H1 (cell line): Measurements from ENCODE around the gene GPC4. TPM values are rescaled to one million over a fixed set of nuclear protein-coding genes. Genes with fewer than 3 reads are reported as not detected.

Experiments
- CTCF ChIA-PET: fragments of 300-600 bp; sonication (Branson Sonifier 250); formaldehyde crosslinking; loops from one replicate; lab custom pipeline; 2021; ENCODE audit not compliant: partially characterized antibody; lab: Charles Lee
- POLR2A ChIA-PET: fragments of 300-600 bp; sonication (Branson Sonifier 250); formaldehyde crosslinking; loops from one replicate; lab custom pipeline; 2021; ENCODE audit warnings: inconsistent platforms; ENCODE audit not compliant: partially characterized antibody; lab: Charles Lee
- DNase-seq, 2 experiments: peaks; one replicate each; pipeline versions ENCODE4 v3.0.0 to v3.0.0-alpha.2; 2010 to 2022; ENCODE audit warnings: low spot score in 2 of 2, low read depth in 1 of 2, mixed read lengths in 1 of 2
- FAIRE-seq: peaks from 2 replicates; lab custom pipeline; 2011; peaks lifted over from hg19 to GRCh38; lab: Jason Lieb, UNC
- H2AFZ ChIP-seq: 2 replicates; pipeline ENCODE4 v1.8.1; 2012; ENCODE audit warnings: low read length, inconsistent platforms
- H2AK5ac ChIP-seq: 2 replicates; pipeline ENCODE4 v1.6.1; 2013; ENCODE audit warnings: low read depth, low read length
- H2BK120ac ChIP-seq: replicated peaks from 2 replicates; pipeline ENCODE3; 2013; ENCODE audit warnings: low read depth, low read length, inconsistent platforms
- H2BK12ac ChIP-seq: 2 replicates; pipeline ENCODE4 v1.6.1; 2013; ENCODE audit warnings: low read depth, low read length
- H2BK15ac ChIP-seq: 2 replicates; pipeline ENCODE4 v1.6.1; 2013; ENCODE audit warnings: low read length
- H2BK20ac ChIP-seq: 2 replicates; pipeline ENCODE4 v1.6.1; 2013; ENCODE audit warnings: low read length
- H2BK5ac ChIP-seq: 2 replicates; pipeline ENCODE4 v1.6.1; 2013; ENCODE audit warnings: low read depth, low read length
- H3K14ac ChIP-seq: 2 replicates; pipeline ENCODE4 v1.6.1; 2013; ENCODE audit warnings: inconsistent platforms; ENCODE audit not compliant: insufficient read length
- H3K18ac ChIP-seq: 2 replicates; pipeline ENCODE4 v1.6.1; 2013; ENCODE audit warnings: low read length; ENCODE audit errors: extremely low read depth
- H3K23ac ChIP-seq: 2 replicates; pipeline ENCODE4 v1.6.1; 2013; ENCODE audit warnings: inconsistent platforms; ENCODE audit not compliant: insufficient read length
- H3K23me2 ChIP-seq: 2 replicates; pipeline ENCODE4 v1.6.1; 2013; ENCODE audit warnings: low read depth, low read length
- H3K27ac ChIP-seq: 2 replicates; pipeline ENCODE4 v1.6.1; 2011; ENCODE audit warnings: low read depth, low read length, inconsistent platforms
- H3K27me3 ChIP-seq, 4 experiments: replicated peaks in 1 of 4; 1 replicate in 1 of 4; 2 replicates in 3 of 4; pipeline versions ENCODE4 v1.6.1 to v1.8.1; 2011 to 2013; ENCODE audit warnings: low read length in 3 of 4, mild to moderate bottlenecking in 3 of 4, inconsistent platforms in 2 of 4, mixed read lengths in 2 of 4, moderate library complexity in 1 of 4; ENCODE audit not compliant: control insufficient read depth in 3 of 4, insufficient read depth in 3 of 4; ENCODE audit errors: extremely low read depth in 1 of 4
- H3K36me3 ChIP-seq, 4 experiments: 2 replicates each; pipeline versions ENCODE4 v1.6.1 to v1.8.1; 2011 to 2013; ENCODE audit warnings: mild to moderate bottlenecking in 4 of 4, low read length in 3 of 4, moderate library complexity in 2 of 4, control low read depth in 1 of 4, inconsistent platforms in 1 of 4; ENCODE audit not compliant: insufficient read depth in 4 of 4, control insufficient read depth in 2 of 4
- H3K4ac ChIP-seq: replicated peaks from 2 replicates; pipeline ENCODE3; 2013; ENCODE audit warnings: low read length, low read depth, mixed read lengths, inconsistent platforms; ENCODE audit not compliant: insufficient read length
- H3K4me1 ChIP-seq, 4 experiments: replicated peaks in 1 of 4; 1 replicate in 1 of 4; 2 replicates in 3 of 4; pipeline versions ENCODE4 v1.6.1 to v1.8.1; 2011 to 2013; ENCODE audit warnings: low read length in 3 of 4, inconsistent platforms in 2 of 4, mixed read lengths in 1 of 4; ENCODE audit not compliant: insufficient read depth in 4 of 4, control insufficient read depth in 3 of 4
- H3K4me2 ChIP-seq, 2 experiments: 2 replicates each; pipeline versions ENCODE4 v1.6.1 to v1.8.1; 2011 to 2013; ENCODE audit warnings: low read depth in 2 of 2, low read length in 2 of 2, control low read depth in 1 of 2, inconsistent platforms in 1 of 2, mild to moderate bottlenecking in 1 of 2; ENCODE audit not compliant: insufficient read depth in 1 of 2
- H3K4me3 ChIP-seq, 4 experiments: fragments of 200-600, 300-600 bp in 1 of 4; sonication (generic), shearing (Covaris generic), sonication (Bioruptor Twin) in 1 of 4; 2 replicates each; pipeline versions ENCODE4 v1.5.1 to v1.8.1; 2011 to 2016; ENCODE audit warnings: low read length in 4 of 4, low read depth in 3 of 4, control low read depth in 2 of 4, inconsistent platforms in 2 of 4, mild to moderate bottlenecking in 2 of 4, mixed read lengths in 1 of 4, moderate library complexity in 1 of 4; ENCODE audit not compliant: insufficient read depth in 2 of 4; ENCODE audit errors: extremely low read depth in 1 of 4
- H3K56ac ChIP-seq: replicated peaks from 2 replicates; pipeline ENCODE3; 2013; ENCODE audit warnings: low read depth, mild to moderate bottlenecking, mixed read lengths, low read length, inconsistent platforms; ENCODE audit not compliant: insufficient read length
- H3K79me1 ChIP-seq: 2 replicates; pipeline ENCODE4 v1.6.1; 2013; ENCODE audit warnings: low read depth, low read length, control low read depth
- H3K79me2 ChIP-seq, 2 experiments: 2 replicates each; pipeline versions ENCODE4 v1.6.1 to v1.8.1; 2012 to 2013; ENCODE audit warnings: low read length in 2 of 2, mild to moderate bottlenecking in 2 of 2, inconsistent platforms in 1 of 2; ENCODE audit not compliant: insufficient read depth in 2 of 2, control insufficient read depth in 1 of 2
- H3K9ac ChIP-seq, 4 experiments: replicated peaks in 1 of 4; 1 replicate in 1 of 4; 2 replicates in 3 of 4; pipeline versions ENCODE4 v1.6.1 to v1.8.1; 2011 to 2013; ENCODE audit warnings: low read depth in 3 of 4, low read length in 3 of 4, control low read depth in 2 of 4, mild to moderate bottlenecking in 2 of 4, moderate library complexity in 2 of 4, inconsistent platforms in 1 of 4; ENCODE audit errors: extremely low read depth in 1 of 4
- H3K9me3 ChIP-seq, 2 experiments: 2 replicates each; pipeline versions ENCODE4 v1.6.1 to v1.8.1; 2012 to 2013; ENCODE audit warnings: mild to moderate bottlenecking in 2 of 2, moderate library complexity in 2 of 2, control low read depth in 1 of 2, inconsistent platforms in 1 of 2, low read depth in 1 of 2, low read length in 1 of 2, mixed read lengths in 1 of 2; ENCODE audit not compliant: insufficient read depth in 2 of 2
- H4K20me1 ChIP-seq, 2 experiments: replicated peaks in 1 of 2; 2 replicates each; pipeline versions ENCODE3 to v1.8.1; 2011 to 2013; ENCODE audit warnings: inconsistent platforms in 2 of 2, low read length in 2 of 2, mild to moderate bottlenecking in 1 of 2; ENCODE audit not compliant: insufficient read depth in 2 of 2, control insufficient read depth in 1 of 2
- H4K5ac ChIP-seq: 2 replicates; pipeline ENCODE4 v1.6.1; 2013; ENCODE audit warnings: low read length, low read depth, mixed read lengths, inconsistent platforms; ENCODE audit not compliant: insufficient read length
- H4K8ac ChIP-seq: 2 replicates; pipeline ENCODE4 v1.8.0; 2013; ENCODE audit warnings: mild to moderate bottlenecking, moderate library complexity, low read length, inconsistent platforms; ENCODE audit not compliant: insufficient read depth; ENCODE audit errors: extremely low read depth
- H4K91ac ChIP-seq: replicated peaks from 2 replicates; pipeline ENCODE3; 2013; ENCODE audit warnings: low read length, mixed read lengths, inconsistent platforms; ENCODE audit not compliant: insufficient read length
- CEBPB ChIP-seq: IDR thresholded peaks from 2 replicates; pipeline ENCODE4 v1.6.1; 2012; ENCODE audit warnings: low read depth, low read length
- JUND ChIP-seq: IDR thresholded peaks from 2 replicates; pipeline ENCODE4 v1.6.1; 2011; ENCODE audit warnings: mild to moderate bottlenecking, improper control_type of control experiment, low read length
- KDM5A ChIP-seq: fragments of 200-600 bp; IDR thresholded peaks from 2 replicates; pipeline ENCODE4 v1.7.1; 2012; ENCODE audit warnings: mild to moderate bottlenecking, low read length, inconsistent platforms, mixed read lengths
- MAFK ChIP-seq: IDR thresholded peaks from 2 replicates; pipeline ENCODE4 v1.6.1; 2012; ENCODE audit warnings: low read depth, mild to moderate bottlenecking, improper control_type of control experiment, low read length
- SIN3A ChIP-seq, 2 experiments: IDR thresholded peaks in 1 of 2; conservative IDR thresholded peaks in 1 of 2; 2 replicates each; pipeline ENCODE4 v1.6.1; 2011 to 2012; ENCODE audit warnings: low read length in 2 of 2, improper control_type of control experiment in 1 of 2, low read depth in 1 of 2, mild to moderate bottlenecking in 1 of 2
- WGBS, 2 experiments: shearing (Covaris generic) in 1 of 2; methylation state at CpG; one replicate each; pipeline versions ENCODE4 v1.1.6 to v1.1.7; 2013 to 2015; ENCODE audit warnings: low lambda C conversion rate in 2 of 2, mixed read lengths in 2 of 2, inconsistent platforms in 1 of 2, low coverage in 1 of 2, missing lambda C conversion rate in 1 of 2; ENCODE audit not compliant: insufficient replicate concordance in 2 of 2, insufficient coverage in 1 of 2, insufficient read length in 1 of 2; ENCODE audit errors: extremely low coverage in 1 of 2, missing lambda C conversion rate in 1 of 2; 5-methylcytosine and 5-hydroxymethylcytosine counted together
- polyA plus RNA-seq, 7 experiments: library from polyadenylated mRNA; depleted of rRNA in 3 of 7; stranded (reverse) in 5 of 7; unstranded in 2 of 7; fragments of >200 nt in 5 of 7; fragments of 200-250 nt in 2 of 7; gene quantifications; 1 replicate in 5 of 7; 2 replicates in 1 of 7; 4 replicates in 1 of 7; pipeline versions ENCODE4 v1.2.1 to v1.2.3, GENCODE V29; 2011 to 2013; ENCODE audit warnings: missing spikeins in 2 of 7, mixed read lengths in 2 of 7
- total RNA-seq: library from RNA; stranded (reverse); fragmentation: NEBNext Ultra II Directional; extraction: Animal tissue kit (Norgen Biotek cat#: 25700); gene quantifications from 2 replicates; pipeline ENCODE4 v1.2.1, GENCODE V29; 2021
- TF ChIP-seq, protein P1 (sequence below): IDR thresholded peaks from 2 replicates; pipeline ENCODE4 v1.6.1; 2012; ENCODE audit warnings: low read length, inconsistent platforms

The GPC4 gene
- total and polyA plus RNA-seq, 2 of the 8 experiments (the other 6 are each of a cell fraction or from before 2014, with no cell fraction given): 46.8 to 230 TPM

DNA sequence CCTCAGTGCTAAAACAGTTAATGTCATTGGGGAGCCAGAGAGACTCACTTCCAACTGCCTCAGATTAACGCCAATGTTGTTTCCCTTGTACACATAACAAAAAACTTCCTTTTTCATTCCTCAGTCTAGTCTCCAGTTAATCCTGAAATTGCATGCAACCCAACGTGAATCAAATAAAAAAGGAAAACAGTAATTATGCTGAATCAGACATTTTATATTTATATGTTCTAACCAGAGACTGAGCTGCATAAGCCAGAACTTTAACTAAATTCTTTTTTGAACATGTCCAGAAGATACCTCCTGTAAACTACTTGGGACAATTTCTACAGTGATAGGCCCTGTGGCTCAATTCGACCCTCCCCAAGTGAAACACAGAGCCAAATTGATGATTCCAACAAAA is 4.7 kb downstream of the GPC4 start:
- H3K27me3 ChIP-seq: no peaks in the 10 kb centered on the region
- H2BK20ac ChIP-seq: no peak overlapping the region
- H4K5ac ChIP-seq: no peak overlapping the region
- H3K4ac ChIP-seq: no peak overlapping the region
- H2BK120ac ChIP-seq: no peak overlapping the region
- H3K79me1 ChIP-seq: peaks cover 7% of the 10 kb centered on the region; the same call in 1 of the 2 replicates
- peaks cover 2 to 47% (median 13%) of the 10 kb centered on the region in 4 experiments; a peak in 7 of 8 replicates for H3K36me3 ChIP-seq
- H3K9me3 ChIP-seq: no peaks in the 10 kb centered on the region
- H3K79me2 ChIP-seq: peaks cover 38 to 92% of the 10 kb centered on the region in 2 experiments
- no peak overlapping the region for H4K8ac ChIP-seq
- H3K4me2 ChIP-seq: peak overlapping the region; percentile 71 to 75; a peak in 3 of 4 replicates
- H3K23me2 ChIP-seq: peaks cover 2% of the 10 kb centered on the region; the same call in 1 of the 2 replicates
- H2AFZ ChIP-seq: no peak overlapping the region
- no peak overlapping the region for H4K91ac ChIP-seq
- no peak overlapping the region for H3K9ac ChIP-seq
- H2BK5ac ChIP-seq: no peak overlapping the region
- 64% methylated on average over 3 of the region's 3 CpGs; no CpG with 5 or more reads in 1 of the 2 experiments for whole genome bisulfite sequencing, 2 experiments
- H3K56ac ChIP-seq: no peak overlapping the region
- CTCF ChIA-PET: interaction anchor here (0.7 kb wide), 1 partner anchor 157 kb away, joined by 3 read pairs; no protein-coding TSS in a partner anchor
- FAIRE-seq (peak; percentile 95), DNase-seq (no peak)
- H4K20me1 ChIP-seq: peaks cover 17 to 27% of the 10 kb centered on the region in 2 experiments
- no peak overlapping the region for H3K23ac ChIP-seq
- H3K4me3 ChIP-seq: peak overlapping the region in 1 of 4 experiments; percentile 97; a peak in 2 of 8 replicates
- H2AK5ac ChIP-seq: no peak overlapping the region
- TF ChIP-seq JUND (no peak), MAFK (no peak; the same call in 1 of the 2 replicates), CEBPB (no peak), KDM5A (no peak), SIN3A (conservative IDR thresholded peaks at IDR 0.05 in 1 of 2, IDR thresholded peaks at IDR 0.05 in 1 of 2; ENCODE audit: low read depth in 1 of 2, low read length in 2 of 2) (no peak)
- TF ChIP-seq, protein P1, sequence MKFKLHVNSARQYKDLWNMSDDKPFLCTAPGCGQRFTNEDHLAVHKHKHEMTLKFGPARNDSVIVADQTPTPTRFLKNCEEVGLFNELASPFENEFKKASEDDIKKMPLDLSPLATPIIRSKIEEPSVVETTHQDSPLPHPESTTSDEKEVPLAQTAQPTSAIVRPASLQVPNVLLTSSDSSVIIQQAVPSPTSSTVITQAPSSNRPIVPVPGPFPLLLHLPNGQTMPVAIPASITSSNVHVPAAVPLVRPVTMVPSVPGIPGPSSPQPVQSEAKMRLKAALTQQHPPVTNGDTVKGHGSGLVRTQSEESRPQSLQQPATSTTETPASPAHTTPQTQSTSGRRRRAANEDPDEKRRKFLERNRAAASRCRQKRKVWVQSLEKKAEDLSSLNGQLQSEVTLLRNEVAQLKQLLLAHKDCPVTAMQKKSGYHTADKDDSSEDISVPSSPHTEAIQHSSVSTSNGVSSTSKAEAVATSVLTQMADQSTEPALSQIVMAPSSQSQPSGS: no peak
- H3K14ac ChIP-seq: no peak overlapping the region
- POLR2A ChIA-PET: no interaction called here
- H2BK12ac ChIP-seq: no peak overlapping the region
- no peak overlapping the region for H3K27ac ChIP-seq
- H3K18ac ChIP-seq: no peak overlapping the region
- H2BK15ac ChIP-seq: no peak overlapping the region
- peaks cover 0 to 11% (median 5%) of the 10 kb centered on the region in 4 experiments; a peak in 3 of 7 replicates for H3K4me1 ChIP-seq
